ENCODE measurements around the gene CNGA1.

GRCh38 chr4:48033412-48033811 is 16.9 kb upstream of the CNGA1 start:
- TF ChIP-seq FOXK2 (IDR thresholded peaks at IDR 0.05) = no peak
- TF ChIP-seq ARNT (IDR thresholded peaks at IDR 0.05) = no peak
- TF ChIP-seq SUZ12 (IDR thresholded peaks at IDR 0.05) = no peak
- TF ChIP-seq FOXM1 (IDR thresholded peaks at IDR 0.05; ENCODE audit: borderline replicate concordance) = no peak
- no peak for TF ChIP-seq BHLHE40 (IDR thresholded peaks at IDR 0.05; ENCODE audit: borderline replicate concordance)
- TF ChIP-seq ZNF384 (IDR thresholded peaks at IDR 0.05) = no peak
- TF ChIP-seq L3MBTL2 (conservative IDR thresholded peaks at IDR 0.05) = no peak
- TF ChIP-seq TARDBP (IDR thresholded peaks at IDR 0.05) = no peak

Data from HEK293T (cell line).